Measurements from ENCODE around the gene AQP9. TPM values are rescaled to one million over a fixed set of nuclear protein-coding genes. Genes with fewer than 3 reads are reported as not detected.

AQP9 gene
- total and polyA plus RNA-seq, 2 of the 8 experiments (the other 6 are each of a cell fraction or from before 2014, with no cell fraction given): not detected

DNA sequence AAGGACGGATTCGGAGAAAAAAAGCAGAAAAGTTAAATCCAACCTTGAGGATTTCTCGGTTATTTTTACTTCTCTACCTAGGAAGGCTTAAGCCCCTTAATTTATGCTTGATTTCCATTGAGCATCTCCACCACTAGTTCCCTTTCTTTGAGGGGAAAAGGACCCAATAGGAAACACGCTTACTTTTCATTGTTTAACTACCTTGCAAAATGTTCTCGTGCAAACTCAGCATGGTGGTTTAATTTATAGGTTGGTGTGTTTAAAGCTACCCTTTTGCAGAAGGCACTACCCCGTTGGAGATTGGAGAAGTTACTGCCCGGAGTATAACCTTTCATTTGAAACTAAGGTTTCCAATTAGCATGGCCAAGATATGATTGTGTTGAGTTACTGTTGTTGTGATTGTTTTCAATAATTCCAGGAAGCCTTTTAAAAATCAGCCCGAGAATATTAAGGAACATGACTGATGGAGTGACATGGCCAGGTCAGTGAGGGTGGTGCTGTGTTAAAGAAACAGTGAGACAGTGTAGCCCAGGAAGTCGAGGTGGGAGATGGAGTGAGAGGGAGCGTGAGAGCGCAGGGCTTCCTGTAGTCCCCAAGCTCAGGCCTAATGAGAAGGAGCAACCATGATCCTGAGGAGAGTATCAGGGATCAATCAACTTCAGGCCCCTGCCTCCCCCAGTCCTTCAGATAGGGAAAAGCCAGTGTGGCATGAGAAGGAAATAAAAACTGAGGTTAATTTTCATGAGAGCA is 76.6 kb downstream of the AQP9 start:
- WGBS, 2 experiments (ENCODE audit: extremely low coverage in 1 of 2, insufficient coverage in 1 of 2, insufficient read length in 1 of 2, insufficient replicate concordance in 2 of 2, low coverage in 1 of 2, low lambda C conversion rate in 2 of 2, missing lambda C conversion rate in 1 of 2): 87% methylated on average over 11 of the region's 11 CpGs; no CpG with 5 or more reads in 1 of the 2 experiments
- Histone ChIP-seq H3K4me2 (ENCODE audit: insufficient read depth in 1 of 2, low read depth in 2 of 2, low read length in 2 of 2) (no peak overlapping the region), H2BK15ac (ENCODE audit: low read length) (no peak overlapping the region), H2BK20ac (ENCODE audit: low read length) (no peak overlapping the region), H3K23ac (ENCODE audit: insufficient read length) (no peak overlapping the region), H3K56ac (replicated peaks; ENCODE audit: insufficient read length, low read depth, low read length) (no peak overlapping the region), H3K9me3 (ENCODE audit: insufficient read depth in 2 of 2, low read depth in 1 of 2, low read length in 1 of 2) (no peaks in the 10 kb centered on the region), H3K36me3 (ENCODE audit: control insufficient read depth in 2 of 4, insufficient read depth in 4 of 4, low read length in 3 of 4) (no peaks in the 10 kb centered on the region), H3K14ac (ENCODE audit: insufficient read length) (no peak overlapping the region), H3K4me3 (ENCODE audit: extremely low read depth in 1 of 4, insufficient read depth in 2 of 4, low read depth in 3 of 4, low read length in 4 of 4) (no peak overlapping the region), H2BK120ac (replicated peaks; ENCODE audit: low read depth, low read length) (no peak overlapping the region), H4K8ac (ENCODE audit: extremely low read depth, insufficient read depth, low read length) (no peak overlapping the region), H4K91ac (replicated peaks; ENCODE audit: insufficient read length, low read length) (no peak overlapping the region), H3K27ac (ENCODE audit: low read depth, low read length) (no peak overlapping the region), H4K5ac (ENCODE audit: insufficient read length, low read depth, low read length) (no peak overlapping the region), H3K4ac (replicated peaks; ENCODE audit: insufficient read length, low read depth, low read length) (no peak overlapping the region), H2AK5ac (ENCODE audit: low read depth, low read length) (no peak overlapping the region), H3K79me1 (ENCODE audit: low read depth, low read length) (no peaks in the 10 kb centered on the region), H3K27me3 (replicated peaks in 1 of 4; ENCODE audit: control insufficient read depth in 3 of 4, extremely low read depth in 1 of 4, insufficient read depth in 3 of 4, low read length in 3 of 4) (no peaks in the 10 kb centered on the region), H2AFZ (ENCODE audit: low read length) (peak overlapping the region; percentile 61; the same call in 1 of the 2 replicates), H2BK5ac (ENCODE audit: low read depth, low read length) (no peak overlapping the region), H3K79me2 (ENCODE audit: control insufficient read depth in 1 of 2, insufficient read depth in 2 of 2, low read length in 2 of 2) (no peaks in the 10 kb centered on the region), H3K9ac (replicated peaks in 1 of 4; ENCODE audit: extremely low read depth in 1 of 4, low read depth in 3 of 4, low read length in 3 of 4) (no peak overlapping the region), H3K23me2 (ENCODE audit: low read depth, low read length) (peaks cover 2% of the 10 kb centered on the region; the same call in 1 of the 2 replicates), H4K20me1 (replicated peaks in 1 of 2; ENCODE audit: control insufficient read depth in 1 of 2, insufficient read depth in 2 of 2, low read length in 2 of 2) (no peaks in the 10 kb centered on the region), H3K18ac (ENCODE audit: extremely low read depth, low read length) (no peak overlapping the region), H3K4me1 (replicated peaks in 1 of 4; ENCODE audit: control insufficient read depth in 3 of 4, insufficient read depth in 4 of 4, low read length in 3 of 4) (no peaks in the 10 kb centered on the region), H2BK12ac (ENCODE audit: low read depth, low read length) (no peak overlapping the region)
- no peak for FAIRE-seq
- TF ChIP-seq KDM5A (IDR thresholded peaks at IDR 0.05; ENCODE audit: low read length) (no peak), CTBP2 (IDR thresholded peaks at IDR 0.05; ENCODE audit: borderline replicate concordance, insufficient read depth, insufficient read length, low read length) (no peak), KDM1A (IDR thresholded peaks at IDR 0.05; ENCODE audit: borderline replicate concordance, low read length) (no peak), CHD2 (IDR thresholded peaks at IDR 0.05; ENCODE audit: low read length) (no peak), CHD1 (IDR thresholded peaks at IDR 0.05; ENCODE audit: low read depth, low read length) (no peak), RFX5 (IDR thresholded peaks at IDR 0.05; ENCODE audit: borderline replicate concordance, low read depth, low read length) (no peak), TAF7 (optimal IDR thresholded peaks at IDR 0.05; ENCODE audit: borderline replicate concordance, low read depth, low read length) (no peak), SAP30 (IDR thresholded peaks at IDR 0.05; ENCODE audit: insufficient read depth, insufficient replicate concordance, low read length) (no peak)
- POLR2A ChIA-PET (ENCODE audit: partially characterized antibody): no interaction called here
- CTCF ChIA-PET (ENCODE audit: partially characterized antibody): interaction anchor here (0.5 to 2.4 kb wide), 4 partner anchors 8 to 470 kb away, joined by 3 to 7 read pairs (median 4); no protein-coding TSS in a partner anchor
- DNase-seq (ENCODE audit: low read depth in 1 of 2, low spot score in 2 of 2): no peak
